DOHH2 (cell line): ENCODE results near the gene F13A1.

ENCODE experiments used
- H3F3A ChIP-seq: fragments of 200-600 bp; sonication (generic), shearing (Covaris generic); 2 replicates; pipeline ENCODE4 v1.6.0; 2016; ENCODE audit warnings: antibody characterized with exemption, mild to moderate bottlenecking; ENCODE audit not compliant: control insufficient read depth, insufficient read depth
- H3K27ac ChIP-seq: fragments of 200-600 bp; sonication (generic); 2 replicates; pipeline ENCODE4 v1.5.1; 2014; ENCODE audit warnings: low read depth, mild to moderate bottlenecking, low read length, moderate library complexity
- H3K27me3 ChIP-seq: fragments of 200-600 bp; sonication (generic); 2 replicates; pipeline ENCODE4 v1.6.1; 2014; ENCODE audit warnings: mild to moderate bottlenecking, low read length, mixed read lengths; ENCODE audit not compliant: control insufficient read depth
- H3K36me3 ChIP-seq: fragments of 200-600 bp; sonication (generic); 2 replicates; pipeline ENCODE4 v1.6.1; 2014; ENCODE audit warnings: mild to moderate bottlenecking, low read length, moderate library complexity, mixed read lengths; ENCODE audit not compliant: control insufficient read depth
- H3K4me1 ChIP-seq: fragments of 200-600 bp; sonication (generic); 2 replicates; pipeline ENCODE4 v1.6.1; 2014; ENCODE audit warnings: mild to moderate bottlenecking, low read length, mixed read lengths; ENCODE audit not compliant: control insufficient read depth
- H3K4me2 ChIP-seq: fragments of 200-600 bp; sonication (generic); 2 replicates; pipeline ENCODE4 v1.6.0; 2014; ENCODE audit warnings: mild to moderate bottlenecking, low read length, moderate library complexity
- H3K4me3 ChIP-seq: fragments of 200-600 bp; sonication (generic); 2 replicates; pipeline ENCODE4 v1.5.1; 2014; ENCODE audit warnings: mild to moderate bottlenecking, low read length, mixed read lengths
- H3K79me2 ChIP-seq: fragments of 200-600 bp; sonication (generic); 2 replicates; pipeline ENCODE4 v1.6.1; 2014; ENCODE audit warnings: mild to moderate bottlenecking, low read length, mixed read lengths; ENCODE audit not compliant: control insufficient read depth
- H3K9me2 ChIP-seq: fragments of 200-600 bp; sonication (generic); replicated peaks from 2 replicates; pipeline ENCODE4 v1.6.1; 2014; ENCODE audit warnings: mild to moderate bottlenecking, low read length, mixed read lengths; ENCODE audit not compliant: control insufficient read depth
- H3K9me3 ChIP-seq: fragments of 200-600 bp; sonication (generic); 2 replicates; pipeline ENCODE4 v1.6.1; 2014; ENCODE audit warnings: antibody characterized with exemption, low read length, mixed read lengths; ENCODE audit not compliant: control insufficient read depth, insufficient read depth
- H4K20me1 ChIP-seq: fragments of 200-600 bp; sonication (generic); 2 replicates; pipeline ENCODE4 v1.6.0; 2014; ENCODE audit warnings: low read depth, mild to moderate bottlenecking, antibody characterized with exemption, low read length, moderate library complexity; ENCODE audit not compliant: control insufficient read depth, insufficient read depth
- EZH2phosphoT487 ChIP-seq: fragments of 200-600 bp; sonication (generic); IDR thresholded peaks from 2 replicates; pipeline ENCODE4 v1.6.1; 2017; ENCODE audit warnings: borderline replicate concordance, mild to moderate bottlenecking, antibody characterized with exemption, low read length, moderate library complexity, mixed read lengths
- TF ChIP-seq, protein P1 (sequence below): fragments of 200-600 bp; sonication (generic); IDR thresholded peaks from one replicate; pipeline ENCODE4 v1.5.1; 2014; ENCODE audit warnings: antibody characterized with exemption, mild to moderate bottlenecking, low read depth, low read length; ENCODE audit not compliant: poor library complexity, severe bottlenecking

The F13A1 gene

DNA sequence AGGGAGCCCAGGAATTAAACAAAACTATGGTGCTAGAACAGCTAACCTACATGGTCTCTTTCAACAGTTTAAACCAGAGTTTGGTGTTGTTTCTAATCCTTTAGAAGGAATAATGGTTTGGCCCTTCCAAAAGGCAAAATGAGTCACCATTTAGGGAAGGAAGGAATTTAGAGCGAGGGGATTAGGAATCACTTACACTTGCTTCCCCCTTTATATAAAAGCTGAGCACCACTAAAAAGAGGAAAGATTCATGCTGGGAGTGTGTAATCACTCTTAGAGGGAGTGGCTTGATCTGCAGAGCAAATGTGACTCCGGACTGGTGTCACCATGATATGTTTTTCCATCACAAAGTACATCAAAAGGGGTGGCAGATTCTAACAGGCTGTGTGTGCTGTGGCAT, 63.6 kb downstream of the F13A1 start:
- Histone ChIP-seq H3K79me2 (no peaks in the 10 kb centered on the region), H3K4me3 (no peak overlapping the region), H4K20me1 (no peaks in the 10 kb centered on the region), H3F3A (no peaks in the 10 kb centered on the region), H3K4me2 (no peak overlapping the region), H3K27ac (no peak overlapping the region), H3K9me3 (no peaks in the 10 kb centered on the region), H3K4me1 (no peaks in the 10 kb centered on the region), H3K36me3 (no peaks in the 10 kb centered on the region), H3K9me2 (no peaks in the 10 kb centered on the region), H3K27me3 (no peaks in the 10 kb centered on the region)
- no peak for TF ChIP-seq EZH2phosphoT487
- TF ChIP-seq, protein P1, sequence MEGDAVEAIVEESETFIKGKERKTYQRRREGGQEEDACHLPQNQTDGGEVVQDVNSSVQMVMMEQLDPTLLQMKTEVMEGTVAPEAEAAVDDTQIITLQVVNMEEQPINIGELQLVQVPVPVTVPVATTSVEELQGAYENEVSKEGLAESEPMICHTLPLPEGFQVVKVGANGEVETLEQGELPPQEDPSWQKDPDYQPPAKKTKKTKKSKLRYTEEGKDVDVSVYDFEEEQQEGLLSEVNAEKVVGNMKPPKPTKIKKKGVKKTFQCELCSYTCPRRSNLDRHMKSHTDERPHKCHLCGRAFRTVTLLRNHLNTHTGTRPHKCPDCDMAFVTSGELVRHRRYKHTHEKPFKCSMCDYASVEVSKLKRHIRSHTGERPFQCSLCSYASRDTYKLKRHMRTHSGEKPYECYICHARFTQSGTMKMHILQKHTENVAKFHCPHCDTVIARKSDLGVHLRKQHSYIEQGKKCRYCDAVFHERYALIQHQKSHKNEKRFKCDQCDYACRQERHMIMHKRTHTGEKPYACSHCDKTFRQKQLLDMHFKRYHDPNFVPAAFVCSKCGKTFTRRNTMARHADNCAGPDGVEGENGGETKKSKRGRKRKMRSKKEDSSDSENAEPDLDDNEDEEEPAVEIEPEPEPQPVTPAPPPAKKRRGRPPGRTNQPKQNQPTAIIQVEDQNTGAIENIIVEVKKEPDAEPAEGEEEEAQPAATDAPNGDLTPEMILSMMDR = no peak

DNA sequence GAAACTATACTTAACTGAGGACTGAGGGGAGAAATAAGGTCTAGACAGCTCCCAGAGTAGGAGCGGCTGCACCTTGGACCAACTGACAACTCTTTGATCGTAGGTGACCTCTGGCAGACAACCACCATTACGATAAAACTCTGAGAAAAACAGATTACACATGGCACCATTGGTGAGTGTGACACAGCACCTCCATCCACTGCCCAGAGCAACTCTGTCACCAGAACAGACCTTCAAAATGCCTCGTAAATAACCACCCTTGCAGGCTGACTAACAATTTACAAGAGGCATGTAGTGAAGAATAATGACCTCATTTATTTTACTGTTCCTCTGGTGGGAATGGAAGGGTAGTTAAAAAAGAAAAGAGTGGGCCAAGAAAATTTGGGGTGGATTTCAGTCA, 64.2 kb downstream of the F13A1 start:
- Histone ChIP-seq H4K20me1 (no peaks in the 10 kb centered on the region), H3K4me2 (no peak overlapping the region), H3K79me2 (no peaks in the 10 kb centered on the region), H3K4me3 (no peak overlapping the region), H3K36me3 (no peaks in the 10 kb centered on the region), H3K27ac (no peak overlapping the region), H3K27me3 (no peaks in the 10 kb centered on the region), H3K9me3 (no peaks in the 10 kb centered on the region), H3K4me1 (no peaks in the 10 kb centered on the region), H3F3A (no peaks in the 10 kb centered on the region), H3K9me2 (no peaks in the 10 kb centered on the region)
- TF ChIP-seq, protein P1 = no peak
- no peak for TF ChIP-seq EZH2phosphoT487

DNA sequence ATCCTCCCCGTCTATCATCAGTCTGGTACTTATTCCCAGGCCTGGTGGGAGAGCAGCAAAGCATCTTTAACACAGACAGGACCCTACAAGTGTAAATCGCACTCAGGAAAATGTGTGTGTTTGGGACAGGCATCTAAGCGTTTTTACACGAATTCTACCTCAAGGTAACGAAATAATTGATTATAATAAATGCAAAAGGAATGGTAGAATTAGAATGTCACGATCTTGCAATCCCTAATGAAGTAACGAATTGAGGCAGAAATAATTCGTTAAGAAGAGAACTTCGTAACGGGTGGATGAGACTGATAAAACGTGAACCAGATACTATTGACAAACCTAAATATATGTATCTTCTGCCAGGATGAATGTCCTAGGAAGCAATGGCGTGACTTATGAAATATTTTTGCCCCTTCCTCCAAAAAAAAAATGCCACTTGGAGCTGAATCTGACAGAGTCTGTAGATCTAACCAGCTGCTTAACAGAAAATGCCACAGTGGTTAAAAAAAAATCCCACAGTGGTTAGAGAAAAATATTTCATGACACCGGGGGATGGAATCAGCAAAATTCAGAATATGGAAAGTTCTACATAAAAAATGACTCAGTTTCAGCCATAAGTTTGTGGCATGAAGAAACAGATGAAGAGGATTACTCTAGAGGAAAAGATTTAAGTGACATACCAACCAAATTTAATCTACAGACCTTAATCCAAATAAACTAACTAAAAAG, 68.7 kb downstream of the F13A1 start:
- H3K27me3 ChIP-seq = no peaks in the 10 kb centered on the region
- no peak overlapping the region for H3K4me3 ChIP-seq
- no peaks in the 10 kb centered on the region for H3F3A ChIP-seq
- H3K27ac ChIP-seq = no peak overlapping the region
- H3K36me3 ChIP-seq = no peaks in the 10 kb centered on the region
- TF ChIP-seq EZH2phosphoT487 = no peak
- TF ChIP-seq, protein P1 = no peak
- H3K4me1 ChIP-seq = peaks cover 30% of the 10 kb centered on the region
- H3K4me2 ChIP-seq = no peak overlapping the region
- no peaks in the 10 kb centered on the region for H3K9me3 ChIP-seq
- H3K9me2 ChIP-seq = no peaks in the 10 kb centered on the region
- no peaks in the 10 kb centered on the region for H3K79me2 ChIP-seq
- H4K20me1 ChIP-seq = no peaks in the 10 kb centered on the region
